Measurements from ENCODE around the gene FPGS. TPM values are rescaled to one million over a fixed set of nuclear protein-coding genes. Genes with fewer than 3 reads are reported as not detected.

FPGS gene
- total RNA-seq, 2 donors from 2014 or later = 64.8 to 73.8 TPM

DNA sequence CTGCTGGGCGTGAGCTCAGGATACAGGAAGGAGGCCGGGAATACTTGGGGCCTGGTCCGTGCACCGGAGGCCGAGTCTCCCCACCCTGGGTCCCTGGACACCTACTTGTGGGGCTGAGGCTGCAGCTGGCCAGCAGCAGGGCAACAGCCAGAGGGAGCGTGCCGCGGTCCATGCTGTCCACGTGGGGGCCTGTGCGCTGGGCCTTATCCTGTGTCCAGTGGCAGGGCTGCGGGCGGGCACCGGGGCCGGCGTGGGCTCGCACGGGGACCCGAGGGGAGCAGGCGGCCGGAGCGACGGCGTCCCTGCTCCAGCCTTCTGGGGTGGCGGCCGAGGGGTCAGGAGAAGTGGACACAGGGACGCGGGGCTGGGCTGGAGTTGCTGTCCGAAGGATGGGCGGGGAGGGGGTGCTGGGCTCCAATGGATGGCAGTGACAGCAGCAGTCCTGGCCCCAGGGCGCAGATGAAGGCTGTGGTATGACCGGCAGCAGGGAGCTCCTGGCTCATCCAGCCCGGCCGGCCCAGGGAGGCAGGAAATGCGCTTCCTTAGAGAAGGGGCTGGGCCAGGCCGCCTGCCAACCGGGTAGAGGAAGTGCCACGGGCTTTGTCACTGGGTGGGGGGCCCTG is 51.6 kb downstream of the FPGS start, which contains the start of gene ENG:
ENG (minus strand) TSS at position 475 of the 623 bp plus-strand sequence; CDS start at position 172, 303 bp downstream.
- ATAC-seq = peak; percentile 66 to 82
- Mint-ChIP-seq H3K36me3 (peaks cover 13 to 34% of the 10 kb centered on the region in 2 donors), H3K27ac (peak within 1 kb of the TSS; percentile 90 to 96), H3K9me3 (peaks cover 3 to 7% of the 10 kb centered on the region in 2 donors)
- no peak for DNase-seq (ENCODE audit: low spot score in 2 of 2)

DNA sequence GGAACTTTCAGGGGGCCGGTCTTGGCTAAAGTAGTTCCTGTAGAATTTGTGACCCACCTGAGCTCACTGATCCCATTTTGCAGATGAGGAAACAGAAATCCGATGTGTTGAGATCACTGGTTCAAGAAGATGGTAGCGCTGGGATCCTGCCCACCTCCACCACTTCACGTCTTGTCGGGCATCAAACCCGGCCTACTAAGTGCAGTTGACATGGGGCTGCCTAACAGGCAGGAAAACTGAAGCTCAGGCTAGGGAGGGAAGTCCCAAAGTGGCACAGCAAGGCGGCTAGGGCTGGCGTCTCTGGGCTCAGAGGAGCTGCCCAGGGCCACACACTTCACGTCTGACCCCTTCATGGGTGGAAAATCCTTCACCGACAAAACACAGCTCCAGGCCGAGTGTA is 52.3 kb downstream of the FPGS start:
- H3K27ac Mint-ChIP-seq = peak overlapping the region; percentile 36 to 90
- DNase-seq (ENCODE audit: low spot score in 2 of 2) = no peak
- ATAC-seq = no peak
- peaks cover 0 to 4% of the 10 kb centered on the region in 2 donors for H3K9me3 Mint-ChIP-seq
- peaks cover 7 to 27% of the 10 kb centered on the region in 2 donors for H3K36me3 Mint-ChIP-seq

DNA sequence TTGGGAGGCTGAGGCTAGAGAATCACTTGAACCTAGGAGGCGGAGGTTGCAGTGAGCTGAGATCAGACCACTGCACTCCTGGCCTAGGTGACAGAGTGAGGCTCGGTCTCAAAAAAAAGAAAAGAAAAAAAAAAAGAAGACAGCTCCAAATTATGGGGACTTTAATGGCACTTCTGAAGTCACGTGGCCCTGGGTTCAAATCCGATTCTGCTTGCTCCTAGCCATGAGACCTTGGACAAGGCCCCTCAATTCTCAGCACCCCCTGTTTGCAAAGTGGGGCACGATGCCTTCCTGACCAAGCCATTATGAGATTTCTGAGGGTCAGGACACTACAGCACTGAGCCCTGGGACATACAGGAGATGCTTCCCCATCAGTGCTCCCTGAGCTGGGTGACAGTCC is 52.8 kb downstream of the FPGS start:
- Mint-ChIP-seq H3K36me3 (peaks cover 3 to 21% of the 10 kb centered on the region in 2 donors), H3K9me3 (peaks cover 0 to 2% of the 10 kb centered on the region in 2 donors), H3K27ac (peak overlapping the region in 1 of 2 donors; percentile 90)
- no peak for DNase-seq (ENCODE audit: low spot score in 2 of 2)
- no peak for ATAC-seq

DNA sequence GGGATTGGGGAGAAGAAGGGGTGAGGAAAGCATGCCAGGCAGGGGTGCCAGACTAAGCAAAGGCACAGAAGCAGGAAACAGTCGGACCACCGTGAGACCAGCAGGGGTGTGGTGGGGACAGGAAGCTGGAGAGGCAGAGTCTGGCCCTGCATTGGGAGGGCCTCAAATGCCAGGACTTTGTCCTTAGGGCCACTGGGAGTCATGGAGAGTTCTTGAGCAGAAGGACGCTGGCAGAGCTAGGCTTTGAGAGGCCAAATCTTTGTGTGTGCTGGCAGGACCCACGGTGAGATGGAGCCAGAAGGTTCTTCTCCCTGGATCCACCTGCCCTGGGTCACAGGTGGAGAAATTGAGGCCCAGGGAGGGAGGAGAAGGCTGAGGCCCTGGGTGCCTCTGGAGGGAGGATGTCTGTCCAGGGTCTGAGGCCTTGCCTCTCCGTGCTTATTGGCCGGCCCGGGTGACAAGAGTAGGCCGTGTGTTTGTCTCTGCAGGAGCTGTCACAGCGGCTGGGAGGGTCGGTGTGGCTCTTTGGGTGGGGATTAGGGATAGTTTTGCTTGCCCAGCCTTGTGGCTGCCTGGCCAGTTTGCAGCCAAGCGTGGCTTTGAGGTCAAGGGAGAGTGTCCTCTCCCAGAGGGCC is 53.5 kb downstream of the FPGS start:
- Mint-ChIP-seq H3K36me3 (peaks cover 0 to 15% of the 10 kb centered on the region in 2 donors), H3K9me3 (no peaks in the 10 kb centered on the region), H3K27ac (peak overlapping the region in 1 of 2 donors; percentile 90)
- ATAC-seq = no peak
- no peak for DNase-seq (ENCODE audit: low spot score in 2 of 2)

DNA sequence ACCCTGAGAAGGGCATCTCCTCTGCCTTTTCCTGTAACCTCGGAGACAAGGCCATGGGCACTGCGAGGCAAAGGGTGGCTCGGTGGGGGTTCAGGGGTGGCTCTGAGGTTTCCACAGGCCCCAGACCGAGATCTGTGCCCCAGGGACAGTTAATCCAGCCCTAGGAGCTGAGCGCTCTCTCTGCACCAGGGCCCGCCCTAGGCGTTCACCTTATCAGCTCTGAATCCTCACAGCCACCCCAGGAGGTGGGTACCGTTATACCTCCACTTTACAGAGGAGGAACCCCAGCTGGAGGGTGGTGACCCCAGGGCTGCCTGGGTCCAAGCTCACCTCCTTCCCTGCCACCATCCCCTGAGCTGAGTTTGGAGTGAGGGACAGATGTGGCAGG is 54.0 kb downstream of the FPGS start:
- peaks cover 0 to 15% of the 10 kb centered on the region in 2 donors for H3K36me3 Mint-ChIP-seq
- H3K9me3 Mint-ChIP-seq = no peaks in the 10 kb centered on the region
- DNase-seq (ENCODE audit: low spot score in 2 of 2) (no peak), ATAC-seq (no peak)
- H3K27ac Mint-ChIP-seq = peak overlapping the region in 1 of 2 donors; percentile 90

DNA sequence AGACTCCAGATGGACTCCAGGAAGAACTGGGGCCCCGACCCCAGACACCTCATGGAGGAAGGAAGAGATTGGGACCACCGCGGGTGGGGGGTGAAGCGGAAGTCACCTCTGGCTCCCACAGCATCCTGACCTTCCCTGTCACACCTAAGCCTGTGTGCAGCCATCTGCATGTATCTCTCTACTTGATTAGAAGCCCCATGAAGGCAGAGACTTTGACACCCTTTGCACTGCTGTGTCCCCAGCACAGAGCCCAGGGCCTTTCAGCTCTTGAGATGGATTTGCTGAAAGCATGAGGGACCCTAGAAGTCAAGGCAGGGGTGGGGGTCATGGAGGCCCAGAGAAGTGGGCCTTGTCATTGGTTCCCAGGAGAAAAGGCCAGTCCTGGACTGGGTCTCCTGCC is 54.6 kb downstream of the FPGS start:
- DNase-seq (ENCODE audit: low spot score in 2 of 2) = no peak
- Mint-ChIP-seq H3K36me3 (peaks cover 0 to 12% of the 10 kb centered on the region in 2 donors), H3K9me3 (no peaks in the 10 kb centered on the region), H3K27ac (peak overlapping the region; percentile 60 to 90)
- no peak for ATAC-seq

DNA sequence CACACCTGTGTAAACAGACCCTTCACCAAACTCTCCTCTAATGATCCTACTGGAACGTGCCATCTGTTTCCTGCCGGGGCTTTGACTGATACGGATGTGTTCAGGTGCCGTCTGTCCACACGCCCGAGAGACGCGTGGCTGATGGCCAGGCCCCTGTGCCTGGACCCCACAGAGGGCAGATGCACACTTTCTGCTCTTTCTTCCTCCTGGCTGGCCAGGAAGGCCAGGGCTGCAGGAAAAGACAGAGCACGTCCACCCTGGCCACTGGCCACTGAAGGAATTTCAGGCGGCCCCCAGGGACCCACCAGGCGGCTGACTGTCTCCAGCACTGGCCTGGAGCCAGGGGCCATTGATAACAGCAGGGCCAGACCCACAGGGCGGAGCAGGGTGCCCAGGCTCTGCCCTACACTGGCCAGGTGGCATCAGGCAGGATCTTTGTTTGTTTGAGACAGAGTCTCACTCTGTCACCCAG is 55.4 kb downstream of the FPGS start:
- DNase-seq (ENCODE audit: low spot score in 2 of 2) (no peak), ATAC-seq (no peak)
- Mint-ChIP-seq H3K27ac (no peak overlapping the region), H3K36me3 (peaks cover 0 to 6% of the 10 kb centered on the region in 2 donors), H3K9me3 (no peaks in the 10 kb centered on the region)

DNA sequence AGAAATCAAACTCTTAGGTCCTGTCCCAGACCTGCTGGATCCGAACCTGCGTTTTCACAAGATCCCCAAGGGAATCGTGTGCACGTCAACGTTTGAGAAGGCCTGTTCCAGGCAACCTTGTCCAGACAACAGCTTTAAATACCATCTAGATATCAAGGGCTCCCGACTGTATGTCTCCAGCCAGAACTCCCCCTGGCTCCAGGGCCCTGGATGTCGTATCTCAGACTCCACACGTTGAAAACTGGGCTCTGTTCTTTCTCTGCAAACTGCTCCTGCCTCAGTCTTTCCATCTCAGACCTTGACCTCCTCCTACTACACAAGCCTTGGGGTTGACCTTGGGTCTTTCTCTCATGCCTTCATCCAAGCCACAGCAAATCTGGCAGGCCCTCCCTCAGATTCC is 57.6 kb downstream of the FPGS start:
- DNase-seq (ENCODE audit: low spot score in 2 of 2) (no peak), ATAC-seq (no peak)
- no peak overlapping the region for H3K27ac Mint-ChIP-seq
- H3K36me3 Mint-ChIP-seq = no peaks in the 10 kb centered on the region
- no peaks in the 10 kb centered on the region for H3K9me3 Mint-ChIP-seq

DNA sequence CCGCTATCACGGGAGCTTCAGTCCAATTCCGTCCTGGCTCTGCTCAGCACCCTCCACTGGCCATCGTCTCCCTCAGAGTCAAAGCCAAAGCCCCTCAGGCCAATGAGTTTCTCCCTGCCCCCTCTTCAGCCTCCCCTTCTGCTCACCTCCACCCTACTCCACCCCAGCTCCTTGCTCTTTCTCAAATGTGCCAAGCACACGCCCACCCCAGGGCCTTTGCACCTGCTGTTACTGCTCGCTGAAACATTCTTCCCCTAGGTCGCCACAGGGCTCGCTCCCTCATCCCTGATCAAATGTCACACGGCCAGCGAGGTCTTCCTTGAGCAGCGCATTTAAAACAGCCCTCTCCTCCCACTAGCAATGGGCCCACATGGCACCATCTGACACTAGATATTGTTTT is 58.1 kb downstream of the FPGS start:
- DNase-seq (ENCODE audit: low spot score in 2 of 2) = no peak
- Mint-ChIP-seq H3K27ac (peak overlapping the region in 1 of 2 donors; percentile 40), H3K36me3 (no peaks in the 10 kb centered on the region), H3K9me3 (no peaks in the 10 kb centered on the region)
- ATAC-seq = no peak

DNA sequence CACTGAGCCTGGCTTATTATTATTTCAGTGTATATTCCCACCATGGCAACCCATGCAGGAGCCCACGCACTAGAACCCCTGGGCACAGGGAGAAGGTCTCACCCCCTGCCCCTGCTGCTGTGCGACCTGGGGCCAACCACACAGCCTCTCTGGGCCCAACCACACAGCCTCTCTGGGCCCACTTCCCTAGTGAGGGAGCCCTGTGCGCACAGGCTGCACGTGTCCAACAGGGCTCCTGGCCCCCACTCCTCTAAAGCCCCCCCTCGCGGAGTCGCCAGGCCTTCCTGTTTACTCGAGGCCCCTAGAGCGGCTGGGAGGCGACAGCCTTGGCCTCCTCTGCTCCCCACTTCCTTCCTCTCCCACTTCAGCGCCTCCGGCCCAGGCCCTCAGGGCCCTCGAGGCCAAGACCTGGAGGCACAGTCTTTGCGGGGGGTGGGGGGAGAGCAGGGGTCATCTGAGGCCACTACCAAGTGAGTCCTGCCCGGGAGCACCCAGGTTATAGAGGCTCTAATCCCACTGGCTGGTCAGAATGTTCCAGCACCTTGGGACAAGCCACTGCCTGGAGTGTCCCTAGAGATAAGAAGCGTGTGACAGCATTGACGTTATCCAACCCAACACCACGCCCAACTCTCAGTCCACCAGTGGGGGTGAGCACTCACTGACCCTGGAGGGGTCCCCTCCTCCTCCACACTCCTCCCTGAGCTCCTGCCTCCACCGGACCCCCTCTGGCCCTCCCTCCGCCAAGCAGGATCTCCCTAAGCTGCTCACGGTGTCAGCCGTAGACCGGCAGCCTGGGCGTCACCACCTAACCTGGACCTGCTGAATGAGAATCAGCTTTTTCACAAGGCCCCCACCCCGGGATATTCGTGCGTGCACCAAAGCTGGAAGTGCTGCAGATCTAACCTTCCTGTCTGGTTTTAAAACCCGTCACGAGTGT is 59.7 kb downstream of the FPGS start:
- Mint-ChIP-seq H3K36me3 (no peaks in the 10 kb centered on the region), H3K27ac (peak overlapping the region; percentile 76 to 88), H3K9me3 (no peaks in the 10 kb centered on the region)
- DNase-seq (ENCODE audit: low spot score in 2 of 2) (no peak), ATAC-seq (peak in 1 of 2 donors; percentile 39)

DNA sequence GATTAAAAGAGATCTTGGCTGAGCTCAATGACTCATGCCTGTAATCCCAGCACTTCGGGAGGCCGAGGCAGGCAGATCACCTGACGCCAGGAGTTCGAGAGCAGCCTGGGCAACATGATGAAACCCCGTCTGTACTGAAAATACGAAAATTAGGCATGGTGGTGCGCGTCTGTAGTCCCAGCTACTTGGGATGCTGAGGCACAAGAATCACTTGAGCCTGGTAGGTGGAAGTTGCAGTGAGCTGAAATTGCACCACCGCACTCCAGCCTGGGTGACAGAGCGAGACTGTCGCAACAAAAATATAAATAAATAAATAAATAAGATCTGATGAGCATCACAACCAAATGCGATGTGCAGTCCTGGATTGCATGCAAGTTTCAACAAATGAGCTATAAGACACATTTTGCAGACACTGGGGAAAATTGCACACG is 60.5 kb downstream of the FPGS start:
- ATAC-seq (no peak), DNase-seq (ENCODE audit: low spot score in 2 of 2) (no peak)
- Mint-ChIP-seq H3K27ac (peak overlapping the region in 1 of 2 donors; percentile 76), H3K9me3 (no peaks in the 10 kb centered on the region), H3K36me3 (no peaks in the 10 kb centered on the region)

Other genes starting within 250 kb of the FPGS start
- 10 to 100 TPM; 11.4 to 28.0 TPM for gene STXBP1, start 190.6 kb upstream of the FPGS start, total RNA-seq
- not detected for gene CFAP157, start 95.9 kb upstream of the FPGS start, total RNA-seq
- 10 to 100 TPM in 1 of 2 donors, 1 to 10 TPM in 1; 9.5 to 12.6 TPM for gene PTRH1, start 87.2 kb upstream of the FPGS start, total RNA-seq
- gene TTC16, start 86.8 kb upstream of the FPGS start, total RNA-seq = under 1 TPM; 0.62 to 0.73 TPM
- 10 to 100 TPM; 10.9 to 17.1 TPM for gene TOR2A, start 67.6 kb upstream of the FPGS start, total RNA-seq
- 10 to 100 TPM; 39.3 to 39.5 TPM for gene SH2D3C, start 24.2 kb upstream of the FPGS start, total RNA-seq
- gene CDK9, start 16.8 kb upstream of the FPGS start, total RNA-seq = 10 to 100 TPM; 74.8 to 89.3 TPM
- 10 to 100 TPM; 12.9 to 24.1 TPM for gene ENG, start 51.8 kb downstream of the FPGS start, total RNA-seq
- gene AK1, start 74.8 kb downstream of the FPGS start, total RNA-seq = 10 to 100 TPM; 19.0 to 31.3 TPM
- gene ST6GALNAC6, start 96.7 kb downstream of the FPGS start, total RNA-seq = 10 to 100 TPM; 55.2 to 56.1 TPM
- 10 to 100 TPM; 24.5 to 43.2 TPM for gene ST6GALNAC4, start 114.2 kb downstream of the FPGS start, total RNA-seq
- 1 to 10 TPM; 4.0 to 6.8 TPM for gene PIP5KL1, start 127.9 kb downstream of the FPGS start, total RNA-seq
- gene DPM2, start 135.0 kb downstream of the FPGS start, total RNA-seq = 10 to 100 TPM; 26.0 to 49.8 TPM
- gene EEIG1, start 178.1 kb downstream of the FPGS start, total RNA-seq = 10 to 100 TPM; 63.1 to 96.5 TPM